ENCODE results near the gene PDZD2. TPM values are rescaled to one million over a fixed set of nuclear protein-coding genes. Genes with fewer than 3 reads are reported as not detected.

The PDZD2 gene
- total RNA-seq, 1 donor: 0.36 TPM

DNA sequence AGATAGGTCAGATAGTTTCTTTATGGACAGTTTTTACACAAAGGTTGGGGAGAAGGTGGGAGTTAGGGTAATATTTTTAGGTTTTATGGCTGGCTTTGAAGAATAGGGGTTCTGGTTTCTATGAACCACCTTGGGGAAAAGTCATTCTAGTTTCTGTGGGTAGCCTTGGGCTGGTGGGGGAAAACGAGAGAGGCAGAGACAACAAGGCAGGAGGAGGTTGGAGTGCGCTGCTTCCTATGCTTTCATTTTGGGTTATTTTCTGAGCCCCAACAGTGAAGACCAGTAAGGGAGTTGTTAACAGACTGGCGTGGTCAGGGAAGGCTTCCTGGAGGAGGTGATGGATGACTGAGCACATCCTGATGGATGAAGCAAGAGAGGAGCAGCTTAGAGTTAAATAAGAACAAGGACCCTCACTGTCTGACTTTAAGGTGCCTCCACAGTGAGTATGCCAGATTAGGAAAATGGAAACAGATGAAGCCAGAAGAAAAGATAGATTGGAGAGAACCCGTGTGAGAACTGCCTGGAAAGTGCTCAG, 81.9 kb downstream of the PDZD2 start:
- Histone ChIP-seq H3K4me2 (ENCODE audit: insufficient read depth, low read length) (no peak overlapping the region), H2AFZ (ENCODE audit: low read length) (no peak overlapping the region), H3K36me3 (ENCODE audit: insufficient read depth, low read length) (no peaks in the 10 kb centered on the region), H3K4me1 (ENCODE audit: insufficient read depth, low read length) (no peaks in the 10 kb centered on the region), H3K79me2 (ENCODE audit: insufficient read depth, low read length) (no peaks in the 10 kb centered on the region), H3K27ac (ENCODE audit: low read depth, low read length) (no peak overlapping the region), H3K27me3 (ENCODE audit: insufficient read depth, low read length) (no peaks in the 10 kb centered on the region), H3K4me3 (ENCODE audit: insufficient read depth, low read length) (no peak overlapping the region), H4K20me1 (ENCODE audit: insufficient read depth, low read length) (no peaks in the 10 kb centered on the region), H3K9me3 (ENCODE audit: low read depth, low read length) (no peaks in the 10 kb centered on the region)
- DNase-seq (ENCODE audit: insufficient read length, low spot score, missing footprints): no peak
- TF ChIP-seq, protein P1, sequence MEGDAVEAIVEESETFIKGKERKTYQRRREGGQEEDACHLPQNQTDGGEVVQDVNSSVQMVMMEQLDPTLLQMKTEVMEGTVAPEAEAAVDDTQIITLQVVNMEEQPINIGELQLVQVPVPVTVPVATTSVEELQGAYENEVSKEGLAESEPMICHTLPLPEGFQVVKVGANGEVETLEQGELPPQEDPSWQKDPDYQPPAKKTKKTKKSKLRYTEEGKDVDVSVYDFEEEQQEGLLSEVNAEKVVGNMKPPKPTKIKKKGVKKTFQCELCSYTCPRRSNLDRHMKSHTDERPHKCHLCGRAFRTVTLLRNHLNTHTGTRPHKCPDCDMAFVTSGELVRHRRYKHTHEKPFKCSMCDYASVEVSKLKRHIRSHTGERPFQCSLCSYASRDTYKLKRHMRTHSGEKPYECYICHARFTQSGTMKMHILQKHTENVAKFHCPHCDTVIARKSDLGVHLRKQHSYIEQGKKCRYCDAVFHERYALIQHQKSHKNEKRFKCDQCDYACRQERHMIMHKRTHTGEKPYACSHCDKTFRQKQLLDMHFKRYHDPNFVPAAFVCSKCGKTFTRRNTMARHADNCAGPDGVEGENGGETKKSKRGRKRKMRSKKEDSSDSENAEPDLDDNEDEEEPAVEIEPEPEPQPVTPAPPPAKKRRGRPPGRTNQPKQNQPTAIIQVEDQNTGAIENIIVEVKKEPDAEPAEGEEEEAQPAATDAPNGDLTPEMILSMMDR (IDR thresholded peaks at IDR 0.05; ENCODE audit: extremely low read depth, low read depth, low read length): no peak

DNA sequence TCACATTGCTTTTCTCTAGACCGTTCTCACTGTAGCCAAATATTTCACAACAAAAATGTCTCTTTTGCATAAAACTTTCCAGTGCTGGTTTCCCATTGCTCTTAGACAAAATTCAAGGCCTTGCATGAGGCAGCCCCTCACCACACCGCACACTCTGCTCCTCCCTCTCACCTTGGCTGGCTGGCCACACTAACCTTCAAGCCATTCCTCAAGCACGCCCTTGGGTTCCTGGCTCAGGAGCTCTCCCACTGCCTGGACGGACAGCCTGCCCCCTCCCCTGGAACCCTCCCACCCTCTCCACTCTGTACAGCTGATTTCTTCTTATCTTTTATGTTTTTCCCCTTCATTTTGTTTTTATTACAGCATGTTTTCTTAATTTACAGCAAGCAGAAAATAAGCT, 83.2 kb downstream of the PDZD2 start:
- Histone ChIP-seq H3K79me2 (ENCODE audit: insufficient read depth, low read length) (no peaks in the 10 kb centered on the region), H2AFZ (ENCODE audit: low read length) (no peak overlapping the region), H3K4me1 (ENCODE audit: insufficient read depth, low read length) (no peaks in the 10 kb centered on the region), H3K27ac (ENCODE audit: low read depth, low read length) (no peak overlapping the region), H3K9me3 (ENCODE audit: low read depth, low read length) (no peaks in the 10 kb centered on the region), H3K36me3 (ENCODE audit: insufficient read depth, low read length) (no peaks in the 10 kb centered on the region), H3K4me3 (ENCODE audit: insufficient read depth, low read length) (no peak overlapping the region), H3K4me2 (ENCODE audit: insufficient read depth, low read length) (no peak overlapping the region), H3K27me3 (ENCODE audit: insufficient read depth, low read length) (no peaks in the 10 kb centered on the region), H4K20me1 (ENCODE audit: insufficient read depth, low read length) (no peaks in the 10 kb centered on the region)
- TF ChIP-seq, protein P1 (IDR thresholded peaks at IDR 0.05; ENCODE audit: extremely low read depth, low read depth, low read length): no peak
- DNase-seq (ENCODE audit: insufficient read length, low spot score, missing footprints): no peak

GRCh38 chr5:31725996-31726395, 87.1 kb downstream of the PDZD2 start:
- TF ChIP-seq, protein P1 (IDR thresholded peaks at IDR 0.05; ENCODE audit: extremely low read depth, low read depth, low read length): no peak
- no peak overlapping the region for H2AFZ ChIP-seq (ENCODE audit: low read length)

GRCh38 chr5:31726952-31727351, 88.0 kb downstream of the PDZD2 start:
- H2AFZ ChIP-seq (ENCODE audit: low read length): no peak overlapping the region
- DNase-seq (ENCODE audit: insufficient read length, low spot score, missing footprints): no peak
- H3K4me3 ChIP-seq (ENCODE audit: insufficient read depth, low read length): no peak overlapping the region
- H3K4me2 ChIP-seq (ENCODE audit: insufficient read depth, low read length): no peak overlapping the region
- no peaks in the 10 kb centered on the region for H4K20me1 ChIP-seq (ENCODE audit: insufficient read depth, low read length)
- no peaks in the 10 kb centered on the region for H3K9me3 ChIP-seq (ENCODE audit: low read depth, low read length)
- TF ChIP-seq, protein P1 (IDR thresholded peaks at IDR 0.05; ENCODE audit: extremely low read depth, low read depth, low read length): no peak
- no peak overlapping the region for H3K27ac ChIP-seq (ENCODE audit: low read depth, low read length)
- no peaks in the 10 kb centered on the region for H3K36me3 ChIP-seq (ENCODE audit: insufficient read depth, low read length)
- H3K27me3 ChIP-seq (ENCODE audit: insufficient read depth, low read length): no peaks in the 10 kb centered on the region
- H3K4me1 ChIP-seq (ENCODE audit: insufficient read depth, low read length): no peaks in the 10 kb centered on the region
- no peaks in the 10 kb centered on the region for H3K79me2 ChIP-seq (ENCODE audit: insufficient read depth, low read length)

More at GRCh38 chr5:31725996-31726395, 87.1 kb downstream of the PDZD2 start:
- no peaks in the 10 kb centered on the region for H3K27me3 ChIP-seq (ENCODE audit: insufficient read depth, low read length)
- no peaks in the 10 kb centered on the region for H3K36me3 ChIP-seq (ENCODE audit: insufficient read depth, low read length)
- no peaks in the 10 kb centered on the region for H4K20me1 ChIP-seq (ENCODE audit: insufficient read depth, low read length)
- H3K4me2 ChIP-seq (ENCODE audit: insufficient read depth, low read length): no peak overlapping the region
- H3K9me3 ChIP-seq (ENCODE audit: low read depth, low read length): no peaks in the 10 kb centered on the region
- H3K27ac ChIP-seq (ENCODE audit: low read depth, low read length): no peak overlapping the region
- no peak for DNase-seq (ENCODE audit: insufficient read length, low spot score, missing footprints)
- H3K79me2 ChIP-seq (ENCODE audit: insufficient read depth, low read length): no peaks in the 10 kb centered on the region
- no peak overlapping the region for H3K4me3 ChIP-seq (ENCODE audit: insufficient read depth, low read length)
- no peaks in the 10 kb centered on the region for H3K4me1 ChIP-seq (ENCODE audit: insufficient read depth, low read length)
